ENCODE measurements around the gene NSF. TPM values are rescaled to one million over a fixed set of nuclear protein-coding genes. Genes with fewer than 3 reads are reported as not detected.

NSF gene
- total and polyA plus RNA-seq, 10 of the 15 experiments (the other 5 are each of a cell fraction or from before 2014, with no cell fraction given): 6.8 to 25.6 (median 16.8) TPM

GRCh38 chr17:46802800-46803199, 212.3 kb downstream of the NSF start:
- intact Hi-C loops (cut with micrococcal nuclease; ENCODE audit: unreplicated experiment): no loop called here
- Histone ChIP-seq H4K20me1 (ENCODE audit: control insufficient read depth, insufficient read depth) (no peaks in the 10 kb centered on the region), H2AFZ (ENCODE audit: control insufficient read depth, low read depth, low read length) (no peak overlapping the region), H3K36me3 (ENCODE audit: control insufficient read depth in 2 of 2, insufficient read depth in 2 of 2, low read length in 1 of 2) (no peaks in the 10 kb centered on the region), H3K79me2 (ENCODE audit: control insufficient read depth, insufficient read depth, low read length) (no peaks in the 10 kb centered on the region), H3K4me2 (ENCODE audit: control insufficient read depth, insufficient read depth) (no peak overlapping the region), H3K27ac (ENCODE audit: control insufficient read depth, insufficient read depth) (no peak overlapping the region), H3K27me3 (replicated peaks in 1 of 2; ENCODE audit: control insufficient read depth in 2 of 2, insufficient read depth in 2 of 2, low read length in 1 of 2) (no peaks in the 10 kb centered on the region; a peak in 1 of 4 replicates), H3K4me1 (ENCODE audit: control insufficient read depth, insufficient read depth, low read length) (no peaks in the 10 kb centered on the region), H3K9ac (ENCODE audit: control insufficient read depth, insufficient read depth, low read length) (no peak overlapping the region), H3K9me3 (replicated peaks; ENCODE audit: control insufficient read depth, insufficient read depth, low read length) (no peaks in the 10 kb centered on the region), H3K4me3 (no peak overlapping the region)
- no peak for TF ChIP-seq NFIC (IDR thresholded peaks at IDR 0.05; ENCODE audit: low read depth, low read length)
- TF ChIP-seq RB1 (IDR thresholded peaks at IDR 0.05; ENCODE audit: borderline replicate concordance): no peak
- TF ChIP-seq TAF1 (IDR thresholded peaks at IDR 0.05; ENCODE audit: borderline replicate concordance, low read depth, low read length): no peak
- TF ChIP-seq ATF2 (IDR thresholded peaks at IDR 0.05; ENCODE audit: low read length): no peak
- TF ChIP-seq, protein P1, sequence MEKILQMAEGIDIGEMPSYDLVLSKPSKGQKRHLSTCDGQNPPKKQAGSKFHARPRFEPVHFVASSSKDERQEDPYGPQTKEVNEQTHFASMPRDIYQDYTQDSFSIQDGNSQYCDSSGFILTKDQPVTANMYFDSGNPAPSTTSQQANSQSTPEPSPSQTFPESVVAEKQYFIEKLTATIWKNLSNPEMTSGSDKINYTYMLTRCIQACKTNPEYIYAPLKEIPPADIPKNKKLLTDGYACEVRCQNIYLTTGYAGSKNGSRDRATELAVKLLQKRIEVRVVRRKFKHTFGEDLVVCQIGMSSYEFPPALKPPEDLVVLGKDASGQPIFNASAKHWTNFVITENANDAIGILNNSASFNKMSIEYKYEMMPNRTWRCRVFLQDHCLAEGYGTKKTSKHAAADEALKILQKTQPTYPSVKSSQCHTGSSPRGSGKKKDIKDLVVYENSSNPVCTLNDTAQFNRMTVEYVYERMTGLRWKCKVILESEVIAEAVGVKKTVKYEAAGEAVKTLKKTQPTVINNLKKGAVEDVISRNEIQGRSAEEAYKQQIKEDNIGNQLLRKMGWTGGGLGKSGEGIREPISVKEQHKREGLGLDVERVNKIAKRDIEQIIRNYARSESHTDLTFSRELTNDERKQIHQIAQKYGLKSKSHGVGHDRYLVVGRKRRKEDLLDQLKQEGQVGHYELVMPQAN (conservative IDR thresholded peaks at IDR 0.05): no peak
- TF ChIP-seq EGR1 (IDR thresholded peaks at IDR 0.05; ENCODE audit: borderline replicate concordance in 1 of 2, low read depth in 2 of 2, low read length in 2 of 2): no peak
- TF ChIP-seq PAX5 (IDR thresholded peaks at IDR 0.05; ENCODE audit: borderline replicate concordance, low read depth, low read length): no peak
- TF ChIP-seq REST (IDR thresholded peaks at IDR 0.05; ENCODE audit: low read depth, low read length): no peak
- no peak for TF ChIP-seq LARP7 (IDR thresholded peaks at IDR 0.05)
- TF ChIP-seq CEBPZ (IDR thresholded peaks at IDR 0.05; ENCODE audit: low read depth, low read length): no peak
- TF ChIP-seq HDAC2 (IDR thresholded peaks at IDR 0.05): no peak
- TF ChIP-seq RCOR1 (conservative IDR thresholded peaks at IDR 0.05; ENCODE audit: low read depth, low read length): no peak
- TF ChIP-seq TARDBP (IDR thresholded peaks at IDR 0.05; ENCODE audit: borderline replicate concordance): no peak
- no peak for TF ChIP-seq RFX5 (IDR thresholded peaks at IDR 0.05; ENCODE audit: low read depth, low read length)
- CTCF ChIA-PET: no interaction called here
- RAD21 ChIA-PET (ENCODE audit: unreplicated experiment): no interaction called here
- POLR2A ChIA-PET: no interaction called here
- BruUV-seq (replicated peaks): no TSS peak
- SMC1A ChIA-PET (ENCODE audit: uncharacterized antibody, unreplicated experiment): no interaction called here
- FAIRE-seq: no peak
- WGBS (ENCODE audit: insufficient coverage, insufficient replicate concordance, low lambda C conversion rate, missing lambda C conversion rate): 56% methylated on average over 7 of the region's 7 CpGs
- no peak for DNase-seq (ENCODE audit: low read depth, low spot score)
- in situ Hi-C loops (cut with MboI): no loop called here
- no peak for ATAC-seq

Measured in GM12878 (cell line).